Caco-2 (cell line): ENCODE measurements around the gene KLK8. TPM values are rescaled to one million over a fixed set of nuclear protein-coding genes. Genes with fewer than 3 reads are reported as not detected.

ENCODE experiments used
- BruUV-seq: library from RNA; stranded (reverse); fragments of 400-500 nt; replicated peaks from 2 replicates; lab custom pipeline; 2021; lab: Mats Ljungman, UMichigan
- CTCF ChIA-PET: fragments of 300-600 bp; sonication (Branson Sonifier 250); formaldehyde crosslinking; loops from one replicate; lab custom pipeline; 2022; ENCODE audit warnings: antibody characterized with exemption; lab: Charles Lee
- POLR2A ChIA-PET: fragments of 300-600 bp; sonication (Branson Sonifier 250); formaldehyde crosslinking; loops from one replicate; lab custom pipeline; 2022; ENCODE audit warnings: antibody characterized with exemption; lab: Charles Lee
- DNase-seq, 2 experiments: peaks; one replicate each; pipeline versions ENCODE4 v3.0.0 to v3.0.0-alpha.2; 2020 to 2022
- H3K27me3 ChIP-seq: replicated peaks from 2 replicates; pipeline ENCODE4 v1.6.0; 2011; ENCODE audit warnings: low read length; ENCODE audit not compliant: control insufficient read depth, insufficient read depth
- H3K36me3 ChIP-seq: 2 replicates; pipeline ENCODE4 v1.5.1; 2011; ENCODE audit warnings: low read length; ENCODE audit not compliant: control insufficient read depth, insufficient read depth
- H3K4me1 ChIP-seq: fragments of 250-450 bp; sonication (Bioruptor Pico); 2 replicates; pipeline ENCODE4 v1.5.1; 2020; ENCODE audit warnings: mild to moderate bottlenecking
- H3K4me3 ChIP-seq: 2 replicates; pipeline ENCODE4 v1.5.1; 2011; ENCODE audit warnings: low read depth, mild to moderate bottlenecking, control low read depth, low read length
- H3K9me3 ChIP-seq: fragments of 250-450 bp; sonication (Bioruptor Pico); 2 replicates; pipeline ENCODE4 v1.5.1; 2020; ENCODE audit warnings: mild to moderate bottlenecking, moderate library complexity
- H3K27ac Mint-ChIP-seq: one replicate; pipeline ENCODE4 v1.8.0; 2022; ENCODE audit warnings: mixed read lengths; ENCODE audit not compliant: unreplicated experiment
- H3K27me3 Mint-ChIP-seq: one replicate; pipeline ENCODE4 v1.8.0; 2022; ENCODE audit warnings: mixed read lengths; ENCODE audit not compliant: insufficient read depth, unreplicated experiment
- H3K36me3 Mint-ChIP-seq: one replicate; pipeline ENCODE4 v1.8.0; 2022; ENCODE audit warnings: mild to moderate bottlenecking, mixed read lengths; ENCODE audit not compliant: insufficient read depth, unreplicated experiment
- H3K4me1 Mint-ChIP-seq: one replicate; pipeline ENCODE4 v1.8.0; 2022; ENCODE audit warnings: low read depth, mixed read lengths; ENCODE audit not compliant: unreplicated experiment
- H3K4me3 Mint-ChIP-seq: one replicate; pipeline ENCODE4 v1.8.0; 2022; ENCODE audit warnings: mild to moderate bottlenecking, moderate library complexity, mixed read lengths; ENCODE audit not compliant: unreplicated experiment
- H3K9me3 Mint-ChIP-seq: one replicate; pipeline ENCODE4 v1.8.0; 2022; ENCODE audit warnings: mixed read lengths; ENCODE audit not compliant: unreplicated experiment
- CTCF ChIP-seq, 2 experiments: fragments of 200-600 bp in 1 of 2; IDR thresholded peaks; 1 replicate in 1 of 2; 2 replicates in 1 of 2; pipeline versions ENCODE4 v1.5.1 to v1.8.0; 2011 to 2022; ENCODE audit warnings: antibody characterized with exemption in 1 of 2, control low read depth in 1 of 2, inconsistent platforms in 1 of 2, low read depth in 1 of 2, low read length in 1 of 2, mild to moderate bottlenecking in 1 of 2, moderate library complexity in 1 of 2; ENCODE audit not compliant: insufficient read depth in 1 of 2, severe bottlenecking in 1 of 2, unreplicated experiment in 1 of 2
- intact Hi-C: fragments of 100-400 bp; cut with micrococcal nuclease; formaldehyde crosslinking; loops from one replicate; pipeline ENCODE4 v1.10.0; 2022; ENCODE audit not compliant: unreplicated experiment
- total RNA-seq: library from RNA; stranded (reverse); gene quantifications from 2 replicates; pipeline ENCODE4 v1.2.3, GENCODE V29; 2022

The KLK8 gene
- total RNA-seq, 1 experiment from 2014 or later = 1.7 TPM

- Histone ChIP-seq H3K9me3 (no peaks in the 10 kb centered on the region), H3K4me1 (no peaks in the 10 kb centered on the region), H3K27me3 (no peaks in the 10 kb centered on the region), H3K36me3 (no peaks in the 10 kb centered on the region), H3K4me3 (no peak overlapping the region)
- POLR2A ChIA-PET = no interaction called here
- no peak overlapping the region for H3K4me3 Mint-ChIP-seq
- H3K36me3 Mint-ChIP-seq = no peaks in the 10 kb centered on the region
- H3K27ac Mint-ChIP-seq = no peak overlapping the region
- peaks cover 13% of the 10 kb centered on the region for H3K27me3 Mint-ChIP-seq
- no peaks in the 10 kb centered on the region for H3K4me1 Mint-ChIP-seq
- CTCF ChIA-PET = interaction anchor here (0.8 kb wide), 1 partner anchor 23 kb away, joined by 4 read pairs; no protein-coding TSS in a partner anchor
- intact Hi-C loops = no loop called here
- no peak for DNase-seq
- no peaks in the 10 kb centered on the region for H3K9me3 Mint-ChIP-seq
- no peak for TF ChIP-seq CTCF (IDR thresholded peaks at IDR 0.05; ENCODE audit: insufficient read depth in 1 of 2, low read depth in 1 of 2, low read length in 1 of 2, severe bottlenecking in 1 of 2, unreplicated experiment in 1 of 2)
- no TSS peak for BruUV-seq
Observed at GRCh38 chr19:51043497-51043896, 42.1 kb upstream of the KLK8 start.

GRCh38 chr19:51040151-51040550 lies 38.7 kb upstream of the KLK8 start:
- H3K4me3 Mint-ChIP-seq = no peak overlapping the region
- no TSS peak for BruUV-seq
- no peaks in the 10 kb centered on the region for H3K9me3 ChIP-seq
- H3K27me3 ChIP-seq = no peaks in the 10 kb centered on the region
- no peaks in the 10 kb centered on the region for H3K36me3 ChIP-seq
- CTCF ChIA-PET = no interaction called here
- intact Hi-C loops = no loop called here
- H3K4me3 ChIP-seq = no peak overlapping the region
- POLR2A ChIA-PET = no interaction called here
- H3K9me3 Mint-ChIP-seq = no peaks in the 10 kb centered on the region
- H3K4me1 ChIP-seq = no peaks in the 10 kb centered on the region
- DNase-seq = no peak
- no peaks in the 10 kb centered on the region for H3K4me1 Mint-ChIP-seq
- peaks cover 4% of the 10 kb centered on the region for H3K27me3 Mint-ChIP-seq
- H3K27ac Mint-ChIP-seq = no peak overlapping the region
- TF ChIP-seq CTCF (IDR thresholded peaks at IDR 0.05; ENCODE audit: insufficient read depth in 1 of 2, low read depth in 1 of 2, low read length in 1 of 2, severe bottlenecking in 1 of 2, unreplicated experiment in 1 of 2) = no peak
- no peaks in the 10 kb centered on the region for H3K36me3 Mint-ChIP-seq

- intact Hi-C loops = no loop called here
- no peak for DNase-seq
- Mint-ChIP-seq H3K4me1 (peaks cover 6% of the 10 kb centered on the region), H3K9me3 (no peaks in the 10 kb centered on the region), H3K36me3 (no peaks in the 10 kb centered on the region), H3K27ac (no peak overlapping the region), H3K4me3 (no peak overlapping the region), H3K27me3 (peaks cover 13% of the 10 kb centered on the region)
- TF ChIP-seq CTCF (IDR thresholded peaks at IDR 0.05; ENCODE audit: insufficient read depth in 1 of 2, low read depth in 1 of 2, low read length in 1 of 2, severe bottlenecking in 1 of 2, unreplicated experiment in 1 of 2) = no peak
- ChIA-PET POLR2A (no interaction called here), CTCF (no interaction called here)
- H3K9me3 ChIP-seq = no peaks in the 10 kb centered on the region
- no peaks in the 10 kb centered on the region for H3K4me1 ChIP-seq
- H3K36me3 ChIP-seq = no peaks in the 10 kb centered on the region
- no TSS peak for BruUV-seq
- no peak overlapping the region for H3K4me3 ChIP-seq
- H3K27me3 ChIP-seq = no peaks in the 10 kb centered on the region
Observed at GRCh38 chr19:51036519-51036918, 35.1 kb upstream of the KLK8 start.
